ENCODE measurements around the gene RASGRP2. TPM values are rescaled to one million over a fixed set of nuclear protein-coding genes. Genes with fewer than 3 reads are reported as not detected.

RASGRP2 gene
- total and polyA plus RNA-seq, 7 experiments from 2014 or later = 197 to 697 (median 577) TPM

- Mint-ChIP-seq H3K27me3 (no peaks in the 10 kb centered on the region), H3K4me1 (peaks cover 5 to 17% (median 10%) of the 10 kb centered on the region in 7 donors), H3K36me3 (peaks cover 0 to 11% (median 0%) of the 10 kb centered on the region in 5 donors), H3K27ac (no peak overlapping the region), H3K9me3 (no peaks in the 10 kb centered on the region), H3K4me3 (no peak overlapping the region)
- ATAC-seq (no peak), DNase-seq (no peak)
- H3K9me3 ChIP-seq (ENCODE audit: control insufficient read depth in 2 of 3, low read length in 3 of 3) = no peaks in the 10 kb centered on the region
- peak overlapping the region; percentile 16 for H3K27ac ChIP-seq (ENCODE audit: low read depth, low read length)
- ChIA-PET POLR2A (interaction anchor here (1.1 to 5.4 kb wide), 5 partner anchors 10 to 65 kb away, joined by 3 to 31 read pairs (median 17); partner anchors contain the start of genes MAP4K2, RASGRP2 and SF1), CTCF (interaction anchor here (0.6 to 1.2 kb wide), 7 partner anchors 9 to 90 kb away, joined by 3 to 7 read pairs (median 5); partner anchors contain the start of gene RASGRP2)
- no peaks in the 10 kb centered on the region for H3K27me3 ChIP-seq (ENCODE audit: control insufficient read depth in 2 of 2, insufficient read depth in 2 of 2, low read length in 2 of 2)
- peaks cover 0 to 39% (median 0%) of the 10 kb centered on the region in 3 experiments for H3K36me3 ChIP-seq (ENCODE audit: control insufficient read depth in 2 of 3, insufficient read depth in 3 of 3, low read length in 3 of 3)
- intact Hi-C loops (cut with micrococcal nuclease) = no loop called here
- H3K4me3 ChIP-seq (ENCODE audit: low read length) = no peak overlapping the region
- H3K4me1 ChIP-seq (ENCODE audit: control insufficient read depth in 2 of 2, insufficient read depth in 2 of 2, low read length in 2 of 2) = peaks cover 0 to 11% of the 10 kb centered on the region in 2 donors
Observed at GRCh38 chr11:64788321-64789215, 44.6 kb upstream of the RASGRP2 start.

GRCh38 chr11:64787526-64788320, 43.8 kb upstream of the RASGRP2 start:
- H3K9me3 Mint-ChIP-seq = no peaks in the 10 kb centered on the region
- Histone ChIP-seq H3K4me1 (ENCODE audit: control insufficient read depth in 2 of 2, insufficient read depth in 2 of 2, low read length in 2 of 2) (peaks cover 0 to 7% of the 10 kb centered on the region in 2 donors), H3K27me3 (ENCODE audit: control insufficient read depth in 2 of 2, insufficient read depth in 2 of 2, low read length in 2 of 2) (no peaks in the 10 kb centered on the region), H3K27ac (ENCODE audit: low read depth, low read length) (peak overlapping the region; percentile 16), H3K36me3 (ENCODE audit: control insufficient read depth in 2 of 3, insufficient read depth in 3 of 3, low read length in 3 of 3) (peaks cover 0 to 37% (median 0%) of the 10 kb centered on the region in 3 experiments), H3K4me3 (ENCODE audit: low read length) (no peak overlapping the region), H3K9me3 (ENCODE audit: control insufficient read depth in 2 of 3, low read length in 3 of 3) (no peaks in the 10 kb centered on the region)
- ChIA-PET POLR2A (interaction anchor here (1.1 to 5.4 kb wide), 5 partner anchors 9 to 66 kb away, joined by 3 to 31 read pairs (median 17); partner anchors contain the start of genes MAP4K2, RASGRP2 and SF1), CTCF (interaction anchor here (0.6 to 1.2 kb wide), 6 partner anchors 8 to 59 kb away, joined by 3 to 7 read pairs (median 5); partner anchors contain the start of gene RASGRP2)
- H3K27ac Mint-ChIP-seq = peak overlapping the region; percentile 18 to 90 (median 74)
- H3K4me1 Mint-ChIP-seq = peaks cover 1 to 11% (median 5%) of the 10 kb centered on the region in 7 donors
- H3K27me3 Mint-ChIP-seq = no peaks in the 10 kb centered on the region
- no peak overlapping the region for H3K4me3 Mint-ChIP-seq
- peak in 8 of 9 donors; percentile 28 to 65 (median 54) for DNase-seq
- ATAC-seq = peak; percentile 90
- H3K36me3 Mint-ChIP-seq = peaks cover 0 to 11% (median 0%) of the 10 kb centered on the region in 5 donors
- intact Hi-C loops (cut with micrococcal nuclease) = loop anchor here (1.0 to 2.0 kb wide), 3 partner anchors 8 to 107 kb away; partner anchors contain the start of gene CDC42BPG (in 1 of the 2)

- H3K4me1 ChIP-seq (ENCODE audit: control insufficient read depth in 2 of 2, insufficient read depth in 2 of 2, low read length in 2 of 2) = peaks cover 0 to 13% of the 10 kb centered on the region in 2 donors
- no peak overlapping the region for H3K27ac ChIP-seq (ENCODE audit: low read depth, low read length)
- no peak overlapping the region for H3K4me3 Mint-ChIP-seq
- H3K27me3 ChIP-seq (ENCODE audit: control insufficient read depth in 2 of 2, insufficient read depth in 2 of 2, low read length in 2 of 2) = no peaks in the 10 kb centered on the region
- intact Hi-C loops (cut with micrococcal nuclease) = loop anchor here in 1 of 2 donors (2.0 kb wide), 1 partner anchor 58 kb away; the partner anchor contains the start of gene CDC42BPG
- peaks cover under 1 to 13% (median 9%) of the 10 kb centered on the region in 7 donors for H3K4me1 Mint-ChIP-seq
- no peak overlapping the region for H3K4me3 ChIP-seq (ENCODE audit: low read length)
- DNase-seq (no peak), ATAC-seq (no peak)
- peaks cover 0 to 11% (median 0%) of the 10 kb centered on the region in 5 donors for H3K36me3 Mint-ChIP-seq
- H3K9me3 Mint-ChIP-seq = no peaks in the 10 kb centered on the region
- ChIA-PET POLR2A (interaction anchor here (0.8 to 5.4 kb wide), 9 partner anchors 8 to 67 kb away, joined by 3 to 31 read pairs (median 4); partner anchors contain the start of genes MAP4K2, RASGRP2 and SF1), CTCF (interaction anchor here (0.9 to 2.3 kb wide), 7 partner anchors 12 to 57 kb away, joined by 3 to 13 read pairs (median 3); partner anchors contain the start of gene RASGRP2)
- H3K9me3 ChIP-seq (ENCODE audit: control insufficient read depth in 2 of 3, low read length in 3 of 3) = no peaks in the 10 kb centered on the region
- H3K36me3 ChIP-seq (ENCODE audit: control insufficient read depth in 2 of 3, insufficient read depth in 3 of 3, low read length in 3 of 3) = peaks cover 0 to 25% (median 0%) of the 10 kb centered on the region in 3 experiments
- H3K27me3 Mint-ChIP-seq = no peaks in the 10 kb centered on the region
- peak overlapping the region in 5 of 9 donors; percentile 9 to 74 (median 34) for H3K27ac Mint-ChIP-seq
Observed at GRCh38 chr11:64786308-64786707, 42.4 kb upstream of the RASGRP2 start.

- ATAC-seq = no peak
- no peak for DNase-seq
Observed at GRCh38 chr11:64784813-64785581, 41.1 kb upstream of the RASGRP2 start.

GRCh38 chr11:64778473-64779298, 34.7 kb upstream of the RASGRP2 start, which contains the start of gene SF1:
TSS of gene SF1 (minus strand) at chr11:64778542. CDS start at chr11:64778392, 150 bp downstream.
- Mint-ChIP-seq H3K4me1 (peaks cover 52 to 72% (median 64%) of the 10 kb centered on the region in 7 donors), H3K27me3 (peaks cover 0 to 5% (median 0%) of the 10 kb centered on the region in 5 donors), H3K36me3 (peaks cover 13 to 38% (median 35%) of the 10 kb centered on the region in 5 donors), H3K4me3 (peak within 1 kb of the TSS; percentile 90 to 97 (median 94)), H3K9me3 (peaks cover 0 to 17% (median 0%) of the 10 kb centered on the region in 11 donors), H3K27ac (peak within 1 kb of the TSS; percentile 98 to 100 (median 99))
- ATAC-seq (peak; percentile 89), DNase-seq (peak; percentile 86 to 100 (median 100))
- CTCF ChIA-PET = interaction anchor here (0.5 to 1.6 kb wide), 10 partner anchors 9 to 1339 kb away, joined by 3 to 8 read pairs (median 4); partner anchors contain the start of genes FAU, MEN1, MRPL49 and RASGRP2
- Histone ChIP-seq H3K9me3 (ENCODE audit: control insufficient read depth in 2 of 3, low read length in 3 of 3) (no peaks in the 10 kb centered on the region), H3K27ac (ENCODE audit: low read depth, low read length) (peak within 1 kb of the TSS; percentile 99), H3K27me3 (ENCODE audit: control insufficient read depth in 2 of 2, insufficient read depth in 2 of 2, low read length in 2 of 2) (no peaks in the 10 kb centered on the region), H3K4me1 (ENCODE audit: control insufficient read depth in 2 of 2, insufficient read depth in 2 of 2, low read length in 2 of 2) (peaks cover 48 to 52% of the 10 kb centered on the region in 2 donors), H3K36me3 (ENCODE audit: control insufficient read depth in 2 of 3, insufficient read depth in 3 of 3, low read length in 3 of 3) (peaks cover 25 to 38% (median 33%) of the 10 kb centered on the region in 3 experiments), H3K4me3 (ENCODE audit: low read length) (peak within 1 kb of the TSS; percentile 94)
- intact Hi-C loops (cut with micrococcal nuclease) = loop anchor here (1.0 to 10.0 kb wide), 18 partner anchors 9 to 792 kb away; partner anchors contain the start of genes ATG2A (in 2 of the 2), EHD1 (in 2 of the 2), MAP4K2 (in 2 of the 2) and MEN1 (in 2 of the 2)
- POLR2A ChIA-PET = interaction anchor here (0.5 to 30.7 kb wide), 50 partner anchors 8 to 1939 kb away, joined by 3 to 1956 read pairs (median 4); partner anchors contain the start of genes ARL2, CCDC85B, CDC42BPG and FAU

More at GRCh38 chr11:64784813-64785581, 41.1 kb upstream of the RASGRP2 start:
- POLR2A ChIA-PET = interaction anchor here (0.8 to 5.4 kb wide), 12 partner anchors 9 to 48 kb away, joined by 3 to 31 read pairs (median 4); partner anchors contain the start of genes MAP4K2 and RASGRP2
- Mint-ChIP-seq H3K27me3 (no peaks in the 10 kb centered on the region), H3K27ac (peak overlapping the region in 8 of 9 donors; percentile 27 to 67 (median 52)), H3K4me1 (peaks cover 11 to 27% (median 22%) of the 10 kb centered on the region in 7 donors), H3K4me3 (no peak overlapping the region), H3K36me3 (peaks cover 0 to 5% (median 2%) of the 10 kb centered on the region in 5 donors), H3K9me3 (no peaks in the 10 kb centered on the region)
- Histone ChIP-seq H3K4me3 (ENCODE audit: low read length) (no peak overlapping the region), H3K9me3 (ENCODE audit: control insufficient read depth in 2 of 3, low read length in 3 of 3) (no peaks in the 10 kb centered on the region), H3K27ac (ENCODE audit: low read depth, low read length) (no peak overlapping the region), H3K27me3 (ENCODE audit: control insufficient read depth in 2 of 2, insufficient read depth in 2 of 2, low read length in 2 of 2) (no peaks in the 10 kb centered on the region), H3K36me3 (ENCODE audit: control insufficient read depth in 2 of 3, insufficient read depth in 3 of 3, low read length in 3 of 3) (peaks cover 0 to 18% (median 0%) of the 10 kb centered on the region in 3 experiments), H3K4me1 (ENCODE audit: control insufficient read depth in 2 of 2, insufficient read depth in 2 of 2, low read length in 2 of 2) (peaks cover 7 to 21% of the 10 kb centered on the region in 2 donors)
- CTCF ChIA-PET = interaction anchor here (0.7 to 2.3 kb wide), 6 partner anchors 14 to 59 kb away, joined by 3 to 13 read pairs (median 4); no protein-coding TSS in a partner anchor
- intact Hi-C loops (cut with micrococcal nuclease) = no loop called here
